Peyer's patch (tissue), 4 donors: ENCODE results near the gene HCRTR1. TPM values are rescaled to one million over a fixed set of nuclear protein-coding genes. Genes with fewer than 3 reads are reported as not detected.

Experiments used
- DNase-seq, 3 donors: peaks; one replicate each; pipeline ENCODE4 v3.0.0-alpha.2; 2017 to 2019
- H3K27ac ChIP-seq, 4 donors: fragments of 200-600 bp; sonication (generic); one replicate each; pipeline ENCODE4 v1.5.1; 2016 to 2019
- H3K27me3 ChIP-seq, 2 donors: fragments of 200-600 bp; sonication (generic); one replicate each; pipeline ENCODE4 v1.5.1; 2019
- H3K36me3 ChIP-seq, 3 donors: fragments of 200-600 bp; sonication (generic); one replicate each; pipeline ENCODE4 v1.5.1; 2016 to 2019
- H3K4me1 ChIP-seq, 4 donors: fragments of 200-600 bp; sonication (generic); one replicate each; pipeline ENCODE4 v1.5.1; 2016 to 2019
- H3K4me3 ChIP-seq, 4 donors: fragments of 200-600 bp; sonication (generic); 1 replicate in 3 of 4; 2 replicates in 1 of 4; pipeline ENCODE4 v1.5.1; 2016 to 2019; ENCODE audit warnings: mild to moderate bottlenecking in 1 of 4
- H3K9me3 ChIP-seq, 4 donors: fragments of 200-600 bp; sonication (generic); one replicate each; pipeline ENCODE4 v1.5.1; 2016 to 2019; ENCODE audit warnings: mild to moderate bottlenecking in 1 of 4
- POLR2A ChIP-seq, 2 donors: fragments of 450-650 bp; IDR thresholded peaks; one replicate each; pipeline ENCODE4 v1.5.1; 2017; ENCODE audit warnings: antibody characterized with exemption in 2 of 2, mild to moderate bottlenecking in 2 of 2, moderate library complexity in 2 of 2
- total RNA-seq, 4 donors: library from RNA; depleted of rRNA; stranded (reverse); fragments of >200 nt; gene quantifications; one replicate each; pipeline ENCODE4 v1.1.0, GENCODE V29; 2016
- TF ChIP-seq, protein P1 (sequence below), 6 experiments: fragments of 450-650 bp in 4 of 6; fragments of 200-600 bp in 2 of 6; sonication (generic) in 1 of 6; IDR thresholded peaks; one replicate each; pipeline ENCODE4 v1.5.1; 2017 to 2019; ENCODE audit warnings: antibody characterized with exemption in 6 of 6, mild to moderate bottlenecking in 3 of 6, moderate library complexity in 1 of 6

Gene HCRTR1
- total RNA-seq, 4 donors from 2014 or later: not detected

DNA sequence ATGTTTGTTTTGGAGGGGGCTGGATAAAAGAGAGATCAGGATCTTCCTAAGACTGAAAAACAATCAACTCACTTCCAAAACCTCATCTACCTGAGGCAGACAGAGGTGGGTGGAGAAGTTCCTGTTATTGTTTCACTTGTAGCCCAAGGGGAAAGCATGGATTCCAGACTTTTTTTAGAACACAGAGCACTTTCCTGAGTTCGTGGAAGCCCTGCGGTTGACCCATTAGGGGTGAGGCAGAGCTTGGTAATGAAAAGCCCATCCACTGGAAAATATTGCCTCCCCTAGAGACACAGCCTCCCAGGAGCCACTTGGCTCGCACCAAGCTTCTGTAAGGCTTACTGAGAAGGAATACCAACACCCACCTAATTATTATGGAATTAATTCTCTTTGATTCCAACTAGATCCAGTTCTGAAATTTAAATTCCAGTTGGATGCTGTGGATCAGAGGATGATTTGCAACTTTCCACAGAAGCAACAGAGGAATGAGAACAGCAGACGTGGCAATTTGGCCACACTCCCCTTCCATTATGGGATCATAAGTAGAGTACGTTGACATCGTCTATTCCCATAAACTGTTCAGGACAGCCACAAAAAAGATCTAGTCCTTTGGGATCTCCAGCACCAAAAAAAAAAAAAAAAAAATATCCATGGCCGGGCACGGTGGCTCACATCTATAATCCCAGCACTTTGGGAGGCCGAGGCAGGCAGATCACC is 31.3 kb downstream of the HCRTR1 start:
- DNase-seq: no peak
- H3K9me3 ChIP-seq: no peaks in the 10 kb centered on the region
- H3K4me3 ChIP-seq: no peak overlapping the region
- peaks cover 0 to 13% (median 2%) of the 10 kb centered on the region in 4 donors for H3K4me1 ChIP-seq
- H3K36me3 ChIP-seq: no peaks in the 10 kb centered on the region
- H3K27me3 ChIP-seq: no peaks in the 10 kb centered on the region
- peak overlapping the region in 1 of 4 donors; percentile 30 for H3K27ac ChIP-seq
- TF ChIP-seq POLR2A (IDR thresholded peaks at IDR 0.05): no peak
- TF ChIP-seq, protein P1, sequence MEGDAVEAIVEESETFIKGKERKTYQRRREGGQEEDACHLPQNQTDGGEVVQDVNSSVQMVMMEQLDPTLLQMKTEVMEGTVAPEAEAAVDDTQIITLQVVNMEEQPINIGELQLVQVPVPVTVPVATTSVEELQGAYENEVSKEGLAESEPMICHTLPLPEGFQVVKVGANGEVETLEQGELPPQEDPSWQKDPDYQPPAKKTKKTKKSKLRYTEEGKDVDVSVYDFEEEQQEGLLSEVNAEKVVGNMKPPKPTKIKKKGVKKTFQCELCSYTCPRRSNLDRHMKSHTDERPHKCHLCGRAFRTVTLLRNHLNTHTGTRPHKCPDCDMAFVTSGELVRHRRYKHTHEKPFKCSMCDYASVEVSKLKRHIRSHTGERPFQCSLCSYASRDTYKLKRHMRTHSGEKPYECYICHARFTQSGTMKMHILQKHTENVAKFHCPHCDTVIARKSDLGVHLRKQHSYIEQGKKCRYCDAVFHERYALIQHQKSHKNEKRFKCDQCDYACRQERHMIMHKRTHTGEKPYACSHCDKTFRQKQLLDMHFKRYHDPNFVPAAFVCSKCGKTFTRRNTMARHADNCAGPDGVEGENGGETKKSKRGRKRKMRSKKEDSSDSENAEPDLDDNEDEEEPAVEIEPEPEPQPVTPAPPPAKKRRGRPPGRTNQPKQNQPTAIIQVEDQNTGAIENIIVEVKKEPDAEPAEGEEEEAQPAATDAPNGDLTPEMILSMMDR (IDR thresholded peaks at IDR 0.05): no peak

DNA sequence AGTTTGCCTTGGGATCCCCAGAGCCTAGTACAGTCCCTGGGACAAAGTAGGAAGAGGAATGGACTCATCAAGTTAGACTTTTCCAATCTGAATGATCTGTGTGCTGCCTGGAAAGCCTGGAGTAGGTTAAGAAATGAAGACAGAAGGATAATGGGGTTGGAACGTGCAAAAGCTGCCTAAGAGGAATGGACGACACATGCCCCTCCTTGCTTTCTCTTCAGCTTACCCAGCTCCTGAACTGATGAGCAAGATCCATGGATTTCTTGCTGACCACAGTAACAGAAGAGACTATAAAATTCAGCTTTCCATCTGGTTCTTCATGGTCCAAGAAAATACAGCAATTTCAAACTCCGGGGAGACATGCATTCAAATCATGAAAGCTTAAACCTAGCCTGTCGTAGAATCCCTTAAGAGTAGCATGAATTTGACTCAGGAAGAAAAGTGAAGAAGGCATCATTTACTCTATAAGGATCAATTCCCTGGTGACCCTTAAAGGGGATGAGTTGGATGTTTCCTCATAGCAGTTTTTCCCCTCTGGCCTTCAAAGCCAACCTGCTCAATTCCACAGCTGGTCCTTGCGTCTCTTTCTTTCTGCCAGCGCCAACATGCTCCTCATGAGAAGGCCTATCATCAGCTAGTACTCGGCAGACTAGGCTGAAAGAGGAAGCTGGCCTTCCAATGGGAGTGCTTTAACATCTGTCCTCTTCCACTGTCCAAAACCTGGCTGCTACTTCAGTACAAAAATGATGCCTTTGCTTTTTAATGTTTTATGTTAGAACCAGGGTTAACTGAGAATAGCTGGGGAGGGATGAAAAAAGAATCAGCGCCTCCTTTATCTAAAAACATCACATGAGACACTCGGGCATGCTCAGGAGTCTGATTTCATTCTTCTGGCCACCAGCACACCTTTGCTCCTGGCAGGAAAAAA is 32.9 kb downstream of the HCRTR1 start:
- H3K4me1 ChIP-seq: peaks cover 0 to 9% (median 0%) of the 10 kb centered on the region in 4 donors
- H3K27me3 ChIP-seq: no peaks in the 10 kb centered on the region
- no peak overlapping the region for H3K27ac ChIP-seq
- DNase-seq: no peak
- TF ChIP-seq POLR2A (IDR thresholded peaks at IDR 0.05): no peak
- TF ChIP-seq, protein P1 (IDR thresholded peaks at IDR 0.05): no peak
- H3K36me3 ChIP-seq: no peaks in the 10 kb centered on the region
- H3K9me3 ChIP-seq: no peaks in the 10 kb centered on the region
- H3K4me3 ChIP-seq: no peak overlapping the region

DNA sequence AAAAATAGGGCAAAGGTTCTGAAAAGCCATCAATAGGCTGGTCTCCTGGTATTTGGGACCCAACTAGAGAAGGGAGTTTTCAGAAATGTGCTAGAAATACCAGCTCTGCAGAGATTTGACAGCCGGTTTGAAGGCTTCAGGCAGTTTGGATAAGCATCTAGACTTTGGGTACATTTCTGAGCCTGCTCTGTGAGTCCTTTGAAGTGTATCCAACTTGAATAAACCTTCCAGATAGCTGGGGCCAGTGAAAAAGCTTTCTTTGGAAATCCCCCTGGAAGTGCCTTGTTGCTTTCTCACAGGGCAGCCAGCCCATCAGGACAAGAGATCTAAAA is 33.6 kb downstream of the HCRTR1 start:
- DNase-seq: no peak
- no peak for TF ChIP-seq POLR2A (IDR thresholded peaks at IDR 0.05)
- Histone ChIP-seq H3K9me3 (no peaks in the 10 kb centered on the region), H3K4me3 (no peak overlapping the region), H3K36me3 (no peaks in the 10 kb centered on the region), H3K4me1 (peaks cover 0 to 5% (median 0%) of the 10 kb centered on the region in 4 donors), H3K27ac (no peak overlapping the region), H3K27me3 (no peaks in the 10 kb centered on the region)

DNA sequence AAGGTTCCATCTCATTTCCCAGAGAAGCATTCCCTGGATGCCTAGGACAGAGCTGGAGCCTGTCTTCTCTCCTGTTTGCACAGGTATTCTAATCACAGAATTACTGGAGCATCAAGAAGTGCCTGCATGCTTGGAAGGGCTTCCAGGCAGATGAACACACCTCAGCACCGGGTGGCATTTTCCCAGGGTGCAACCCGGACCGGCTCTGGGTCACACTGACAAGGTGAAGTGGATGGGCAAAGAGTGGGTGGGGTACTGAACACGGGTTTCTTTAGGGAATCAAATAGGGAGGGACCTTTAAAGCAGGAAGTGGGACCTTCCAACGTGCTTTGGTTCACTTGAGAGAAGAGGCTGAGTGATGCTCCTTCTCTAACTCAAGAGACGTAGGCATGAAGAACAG is 34.3 kb downstream of the HCRTR1 start:
- DNase-seq: no peak
- H3K27ac ChIP-seq: no peak overlapping the region
- H3K36me3 ChIP-seq: no peaks in the 10 kb centered on the region

DNA sequence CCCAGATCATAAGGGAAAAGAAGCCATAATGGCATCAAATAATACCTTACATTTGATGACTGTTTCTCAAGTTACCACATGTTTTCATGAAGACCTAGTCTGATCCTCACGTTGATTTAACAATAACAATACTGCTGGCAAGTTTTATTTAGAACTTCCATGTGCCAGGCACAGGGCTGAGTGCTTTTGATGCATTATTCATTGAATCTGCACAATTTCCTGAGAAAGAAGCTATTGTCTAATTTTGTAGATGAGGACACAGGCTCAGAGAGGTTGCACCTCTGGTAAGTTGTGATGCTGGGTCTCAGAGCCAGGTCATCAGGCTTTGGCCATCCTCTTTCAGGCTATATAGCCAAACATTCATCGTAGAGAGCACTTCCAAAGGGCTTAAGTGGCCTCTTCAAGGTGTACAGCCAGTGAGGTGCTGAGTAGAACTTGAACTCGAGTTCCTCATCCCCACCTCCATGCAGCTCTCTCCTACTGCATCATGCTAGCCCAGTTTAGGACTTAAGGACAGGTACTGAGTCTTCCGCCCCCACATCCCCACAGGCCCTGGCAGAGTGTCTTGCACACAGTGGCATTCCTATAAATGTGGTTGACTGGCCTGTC is 35.5 kb downstream of the HCRTR1 start:
- H3K9me3 ChIP-seq: no peaks in the 10 kb centered on the region
- H3K36me3 ChIP-seq: no peaks in the 10 kb centered on the region
- DNase-seq: no peak
- no peak overlapping the region for H3K27ac ChIP-seq
- no peak overlapping the region for H3K4me3 ChIP-seq
- no peak for TF ChIP-seq POLR2A (IDR thresholded peaks at IDR 0.05)
- TF ChIP-seq, protein P1 (IDR thresholded peaks at IDR 0.05): no peak
- H3K4me1 ChIP-seq: peaks cover 0 to 5% (median 0%) of the 10 kb centered on the region in 4 donors
- no peaks in the 10 kb centered on the region for H3K27me3 ChIP-seq

More for the DNA sequence above, 34.3 kb downstream of the HCRTR1 start:
- peaks cover 0 to 5% (median 0%) of the 10 kb centered on the region in 4 donors for H3K4me1 ChIP-seq
- H3K4me3 ChIP-seq: no peak overlapping the region
- TF ChIP-seq, protein P1 (IDR thresholded peaks at IDR 0.05): no peak
- no peak for TF ChIP-seq POLR2A (IDR thresholded peaks at IDR 0.05)
- H3K27me3 ChIP-seq: no peaks in the 10 kb centered on the region
- no peaks in the 10 kb centered on the region for H3K9me3 ChIP-seq
